ENCODE data around the gene BTBD1.

Gene BTBD1

GRCh38 chr15:83057696-83058376, 9.2 kb downstream of the BTBD1 start:
- no peak for TF ChIP-seq CTCF (IDR thresholded peaks at IDR 0.05; ENCODE audit: low read depth, low read length, missing control alignments)
- no peak overlapping the region for H3K4me3 ChIP-seq (ENCODE audit: low read depth, low read length)
- in situ Hi-C loops (cut with HindIII; ENCODE audit: low sequenced_read_pairs), result no loop called here
- no peak for DNase-seq (ENCODE audit: low read depth)

- no peak overlapping the region for H3K4me3 ChIP-seq (ENCODE audit: low read depth, low read length)
- in situ Hi-C loops (cut with HindIII; ENCODE audit: low sequenced_read_pairs), result no loop called here
- TF ChIP-seq CTCF (IDR thresholded peaks at IDR 0.05; ENCODE audit: low read depth, low read length, missing control alignments), result no peak
- DNase-seq (ENCODE audit: low read depth), result no peak
Measured at GRCh38 chr15:83057002-83057401, 10.1 kb downstream of the BTBD1 start.

- in situ Hi-C loops (cut with HindIII; ENCODE audit: low sequenced_read_pairs), result no loop called here
- no peak for TF ChIP-seq CTCF (IDR thresholded peaks at IDR 0.05; ENCODE audit: low read depth, low read length, missing control alignments)
- H3K4me3 ChIP-seq (ENCODE audit: low read depth, low read length), result no peak overlapping the region
- peak; percentile 47 for DNase-seq (ENCODE audit: low read depth)
Measured at GRCh38 chr15:83053151-83053550, 13.9 kb downstream of the BTBD1 start.

GRCh38 chr15:83046558-83047127, 20.4 kb downstream of the BTBD1 start:
- in situ Hi-C loops (cut with HindIII; ENCODE audit: low sequenced_read_pairs), result no loop called here
- no peak for TF ChIP-seq CTCF (IDR thresholded peaks at IDR 0.05; ENCODE audit: low read depth, low read length, missing control alignments)
- DNase-seq (ENCODE audit: low read depth), result peak; percentile 55
- H3K4me3 ChIP-seq (ENCODE audit: low read depth, low read length), result no peak overlapping the region

- H3K4me3 ChIP-seq (ENCODE audit: low read depth, low read length), result no peak overlapping the region
- DNase-seq (ENCODE audit: low read depth), result no peak
- in situ Hi-C loops (cut with HindIII; ENCODE audit: low sequenced_read_pairs), result no loop called here
- no peak for TF ChIP-seq CTCF (IDR thresholded peaks at IDR 0.05; ENCODE audit: low read depth, low read length, missing control alignments)
Measured at GRCh38 chr15:83044156-83044555, 22.9 kb downstream of the BTBD1 start.

- in situ Hi-C loops (cut with HindIII; ENCODE audit: low sequenced_read_pairs), result no loop called here
- H3K4me3 ChIP-seq (ENCODE audit: low read depth, low read length), result no peak overlapping the region
- no peak for DNase-seq (ENCODE audit: low read depth)
- TF ChIP-seq CTCF (IDR thresholded peaks at IDR 0.05; ENCODE audit: low read depth, low read length, missing control alignments), result no peak
Measured at GRCh38 chr15:83039206-83039605, 27.8 kb downstream of the BTBD1 start.

Measured in astrocyte of the cerebellum (primary cell).